Activated T-helper 1 cell treated with Interleukin-2 at 50 U/mL for 16 hours (primary cell): Measurements from ENCODE around the gene DAAM2.

Experiments used
- DNase-seq: peaks from one replicate; pipeline ENCODE4 v3.0.0-alpha.2; 2020; ENCODE audit warnings: low read depth

Gene DAAM2

GRCh38 chr6:39819228-39819627 is 27.1 kb downstream of the DAAM2 start:
- DNase-seq = no peak

GRCh38 chr6:39819676-39820075 is 27.5 kb downstream of the DAAM2 start:
- no peak for DNase-seq

- DNase-seq = no peak
These were observed 28.4 kb downstream of the DAAM2 start for GRCh38 chr6:39820553-39820952.

GRCh38 chr6:39821046-39821740 is 29.0 kb downstream of the DAAM2 start:
- DNase-seq = no peak

- no peak for DNase-seq
These were observed 29.8 kb downstream of the DAAM2 start for GRCh38 chr6:39821742-39822532.

GRCh38 chr6:39822846-39823815 is 31.0 kb downstream of the DAAM2 start:
- DNase-seq = no peak

GRCh38 chr6:39824030-39824926 is 32.1 kb downstream of the DAAM2 start:
- DNase-seq = no peak

- DNase-seq = no peak
These were observed 37.2 kb downstream of the DAAM2 start for GRCh38 chr6:39829331-39829730.

DNA sequence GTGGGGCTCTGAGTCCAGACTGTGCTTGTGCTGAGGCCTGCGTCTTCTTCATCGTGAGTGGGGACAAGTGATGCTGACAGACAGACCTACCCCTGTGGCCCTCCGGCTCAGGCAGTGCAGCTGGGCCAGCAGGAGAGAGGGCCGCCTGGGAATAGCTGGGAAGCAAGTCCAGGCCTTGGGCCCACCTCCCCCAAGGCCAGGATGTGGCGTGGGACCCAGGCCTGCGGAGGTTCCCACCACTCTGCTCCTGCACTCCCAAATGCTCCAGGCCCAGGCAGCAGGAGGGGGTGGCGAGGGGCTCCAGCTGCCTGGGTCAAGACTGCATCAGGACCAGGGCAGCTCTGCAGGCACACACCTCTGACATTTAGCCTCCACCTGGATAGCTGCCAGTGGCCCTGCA is 38.3 kb downstream of the DAAM2 start:
- no peak for DNase-seq

DNA sequence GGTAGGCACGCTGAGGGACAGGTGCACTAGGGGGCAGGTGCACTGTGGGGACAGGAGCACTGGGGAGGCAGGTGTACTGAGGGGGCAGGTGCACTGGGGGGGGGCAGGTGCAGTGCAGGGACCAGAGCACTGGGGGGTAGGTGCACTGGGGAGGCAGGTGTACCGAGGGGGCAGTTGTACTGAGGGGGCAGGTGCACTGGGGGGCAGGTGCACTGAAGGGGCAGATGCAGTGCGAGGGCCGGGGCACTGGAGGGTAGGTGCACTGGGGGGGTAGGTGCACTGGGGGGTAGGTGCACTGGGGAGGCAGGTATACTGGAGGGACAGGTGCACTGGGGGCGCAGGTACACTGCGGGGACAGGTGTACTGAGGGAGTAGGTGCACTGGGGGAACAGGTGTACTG is 39.5 kb downstream of the DAAM2 start:
- DNase-seq = no peak

DNA sequence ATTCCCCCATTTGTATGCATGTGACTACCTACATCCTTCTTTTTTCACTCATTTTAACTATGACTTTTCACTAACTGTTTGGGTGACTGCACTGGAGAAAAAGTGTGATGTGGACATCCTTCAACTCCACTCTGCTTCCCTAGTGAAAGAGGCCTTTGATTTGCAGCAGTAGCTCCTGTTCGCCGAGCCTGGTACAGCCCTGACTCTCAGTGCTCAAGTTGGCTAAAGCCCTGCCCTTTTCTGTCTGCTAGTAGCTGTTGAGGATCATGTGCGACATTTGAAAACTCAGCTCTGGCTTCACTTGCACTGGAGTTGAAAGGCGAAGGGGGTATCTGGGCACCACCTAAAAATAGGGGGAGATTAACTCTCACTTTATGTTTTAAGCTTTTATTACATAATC is 42.1 kb downstream of the DAAM2 start:
- DNase-seq = no peak

DNA sequence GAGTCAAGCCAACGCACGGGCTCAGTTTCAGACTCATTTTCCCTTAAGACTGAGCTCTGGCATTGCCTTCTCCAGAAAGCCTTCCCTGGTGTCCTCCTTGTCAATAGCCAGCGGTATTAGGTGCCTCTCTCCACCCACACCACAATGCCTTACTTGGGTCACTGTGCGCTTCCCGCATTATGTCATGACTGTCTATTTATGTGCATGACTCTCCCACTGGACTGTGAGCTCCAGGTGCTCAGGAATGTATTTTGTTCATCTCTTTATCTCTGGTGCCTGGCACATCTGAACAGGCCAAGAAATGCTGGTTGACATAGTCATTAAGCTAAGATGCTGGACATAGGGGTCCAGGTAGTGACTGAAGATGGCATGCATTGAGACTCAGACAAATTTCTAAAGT is 42.7 kb downstream of the DAAM2 start:
- no peak for DNase-seq

DNA sequence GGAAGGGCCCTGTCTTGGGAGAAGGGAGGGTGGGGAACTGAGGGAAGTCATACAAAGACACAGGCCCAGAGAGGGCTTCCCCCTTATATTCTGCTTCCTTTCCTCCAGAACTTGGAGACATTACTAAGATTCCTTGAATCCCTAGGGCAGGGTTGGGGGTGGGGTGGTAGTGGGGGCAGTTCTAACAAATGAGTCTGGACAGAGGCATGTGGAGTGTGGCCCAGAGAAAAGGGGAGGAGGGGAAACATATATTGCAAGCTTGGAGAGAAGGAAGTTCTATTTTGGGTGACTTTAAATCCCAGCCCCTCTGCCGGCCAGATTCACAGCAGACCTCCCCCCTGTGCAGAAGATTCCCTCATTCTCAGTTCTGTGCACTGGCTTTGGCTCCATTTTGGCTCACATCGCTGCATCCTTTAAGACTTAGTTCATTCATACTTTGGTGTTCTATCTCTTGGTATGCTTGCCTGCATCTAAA is 43.7 kb downstream of the DAAM2 start:
- DNase-seq = no peak

- no peak for DNase-seq
These were observed 44.4 kb downstream of the DAAM2 start for GRCh38 chr6:39836606-39837005.

DNA sequence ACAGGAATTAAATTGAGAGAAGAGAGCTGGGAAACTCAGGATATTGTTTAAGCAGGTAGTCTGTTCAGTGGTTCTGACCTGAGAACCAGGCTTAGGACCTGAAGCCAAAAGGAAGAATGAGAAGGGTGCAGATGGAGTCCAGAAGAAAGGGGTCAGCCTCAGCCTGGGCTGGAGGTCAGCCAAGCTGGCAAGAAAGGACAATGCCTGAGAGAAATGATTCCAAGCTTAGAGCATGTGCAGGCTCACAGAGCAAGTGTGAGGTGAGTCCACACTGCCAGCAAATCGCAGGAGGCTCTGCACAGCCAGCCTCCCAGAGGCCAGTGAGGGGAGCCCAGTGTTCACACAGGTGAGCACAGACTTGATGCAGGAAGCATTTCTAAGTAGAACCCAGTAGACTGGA is 47.3 kb downstream of the DAAM2 start:
- no peak for DNase-seq

- DNase-seq = no peak
These were observed 48.6 kb downstream of the DAAM2 start for GRCh38 chr6:39840781-39841180.

DNA sequence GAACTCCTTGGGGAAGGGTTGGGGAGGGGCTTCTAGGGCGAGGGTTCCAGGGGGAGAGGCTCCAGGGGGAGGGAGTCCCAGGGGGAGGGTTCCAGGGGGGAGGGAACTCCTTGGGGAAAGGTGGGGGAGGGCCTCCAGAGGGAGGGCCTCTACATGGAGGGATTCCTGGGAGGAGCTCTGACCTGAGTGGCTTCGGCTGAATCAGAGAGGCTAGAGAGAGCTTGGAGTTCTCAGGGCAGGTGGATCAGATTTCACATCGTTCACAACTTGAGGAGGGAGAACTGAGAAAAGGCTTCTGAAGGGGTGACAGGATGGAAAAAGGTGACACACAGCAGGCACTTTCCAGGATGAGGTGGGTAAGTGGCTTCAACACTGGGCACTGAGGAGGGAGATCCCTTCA is 49.1 kb downstream of the DAAM2 start:
- DNase-seq = no peak

DNA sequence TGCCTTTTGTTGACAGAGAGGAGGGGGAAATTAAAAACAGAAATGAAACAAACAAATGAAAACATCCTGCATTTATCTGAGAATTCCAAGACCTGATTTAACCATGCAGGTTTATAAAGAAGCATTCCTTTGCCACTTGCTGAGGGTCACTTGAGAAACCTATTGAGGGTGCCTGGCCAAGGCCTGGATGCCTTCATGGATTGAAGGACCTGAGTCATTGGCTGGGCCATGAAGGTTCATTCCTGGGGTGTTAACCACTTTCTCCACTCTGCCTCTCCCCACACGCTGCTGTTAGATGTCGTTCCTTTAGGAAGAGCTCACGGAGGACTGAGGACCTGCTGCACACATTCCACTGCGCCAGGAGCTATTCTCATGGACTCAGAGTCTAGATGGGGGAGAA is 49.7 kb downstream of the DAAM2 start:
- no peak for DNase-seq

DNA sequence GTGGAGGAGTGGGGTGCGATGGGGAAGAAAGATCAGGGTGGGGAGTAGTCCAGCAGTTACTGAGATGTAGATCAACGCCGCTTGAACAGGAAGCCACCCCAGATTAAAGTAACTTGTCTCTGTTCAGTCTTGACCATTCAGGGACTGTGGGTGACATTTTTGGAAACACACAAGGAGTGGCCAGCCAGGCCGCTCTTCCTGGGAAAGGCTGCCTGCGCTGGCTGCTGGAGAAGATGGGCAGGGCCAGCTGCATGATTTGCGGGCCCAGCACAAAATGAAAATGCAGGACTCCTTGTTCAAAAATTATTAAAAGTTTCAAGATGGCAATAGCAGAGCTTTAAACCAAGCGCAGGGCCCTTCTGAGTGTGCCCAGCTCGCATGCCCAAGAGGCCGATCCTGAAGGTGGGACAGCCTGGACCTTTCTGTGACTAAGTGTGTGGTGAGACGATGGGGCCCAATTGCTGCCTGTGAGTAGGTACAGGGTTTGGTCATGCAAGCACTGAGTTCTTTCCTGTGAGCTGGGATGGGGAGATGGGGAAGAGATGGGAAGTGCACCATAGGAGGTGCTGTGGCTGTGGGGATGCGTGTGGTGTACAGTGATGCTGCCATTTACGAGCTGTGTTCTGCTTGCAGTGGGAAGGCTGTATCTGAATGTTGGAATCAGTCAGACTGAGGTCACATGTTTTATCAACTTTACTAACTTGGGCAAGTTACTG is 51.3 kb downstream of the DAAM2 start:
- DNase-seq = no peak

- no peak for DNase-seq
These were observed 52.7 kb downstream of the DAAM2 start for GRCh38 chr6:39844866-39845265.

GRCh38 chr6:39847221-39847620 is 55.0 kb downstream of the DAAM2 start:
- DNase-seq = no peak
